ENCODE measurements around the gene KCNJ6.
"Not testable (repeated sequence)": the region's sequence is repeated elsewhere in the genome, so short reads cannot be mapped to it uniquely, and the experiment has no call there.

KCNJ6 gene

DNA sequence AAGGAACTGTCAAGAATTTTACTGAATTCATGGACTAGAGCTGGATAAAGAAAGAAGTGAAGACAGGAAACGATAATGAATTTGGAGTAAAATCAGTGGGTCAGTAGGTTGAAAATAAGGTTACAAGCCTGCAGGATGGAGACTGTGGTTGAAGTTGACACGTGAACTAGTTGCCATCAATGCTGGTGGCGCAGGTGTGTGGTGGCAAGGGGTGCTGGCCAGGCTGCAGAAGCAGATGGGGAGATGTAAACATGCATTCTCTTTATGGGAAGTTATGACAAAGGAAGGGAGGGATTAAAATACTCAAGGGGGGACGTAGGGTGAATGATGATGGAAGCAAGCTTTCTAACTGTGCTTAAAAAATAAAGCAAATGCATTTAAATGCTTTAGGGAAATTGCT is 263.1 kb downstream of the KCNJ6 start:
- TF ChIP-seq, protein P1, sequence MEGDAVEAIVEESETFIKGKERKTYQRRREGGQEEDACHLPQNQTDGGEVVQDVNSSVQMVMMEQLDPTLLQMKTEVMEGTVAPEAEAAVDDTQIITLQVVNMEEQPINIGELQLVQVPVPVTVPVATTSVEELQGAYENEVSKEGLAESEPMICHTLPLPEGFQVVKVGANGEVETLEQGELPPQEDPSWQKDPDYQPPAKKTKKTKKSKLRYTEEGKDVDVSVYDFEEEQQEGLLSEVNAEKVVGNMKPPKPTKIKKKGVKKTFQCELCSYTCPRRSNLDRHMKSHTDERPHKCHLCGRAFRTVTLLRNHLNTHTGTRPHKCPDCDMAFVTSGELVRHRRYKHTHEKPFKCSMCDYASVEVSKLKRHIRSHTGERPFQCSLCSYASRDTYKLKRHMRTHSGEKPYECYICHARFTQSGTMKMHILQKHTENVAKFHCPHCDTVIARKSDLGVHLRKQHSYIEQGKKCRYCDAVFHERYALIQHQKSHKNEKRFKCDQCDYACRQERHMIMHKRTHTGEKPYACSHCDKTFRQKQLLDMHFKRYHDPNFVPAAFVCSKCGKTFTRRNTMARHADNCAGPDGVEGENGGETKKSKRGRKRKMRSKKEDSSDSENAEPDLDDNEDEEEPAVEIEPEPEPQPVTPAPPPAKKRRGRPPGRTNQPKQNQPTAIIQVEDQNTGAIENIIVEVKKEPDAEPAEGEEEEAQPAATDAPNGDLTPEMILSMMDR (conservative IDR thresholded peaks at IDR 0.05; ENCODE audit: low read depth, low read length): no peak
- no peak overlapping the region for H3K4me3 ChIP-seq (ENCODE audit: low read depth, low read length)
- no peak for DNase-seq (ENCODE audit: low read depth)

DNA sequence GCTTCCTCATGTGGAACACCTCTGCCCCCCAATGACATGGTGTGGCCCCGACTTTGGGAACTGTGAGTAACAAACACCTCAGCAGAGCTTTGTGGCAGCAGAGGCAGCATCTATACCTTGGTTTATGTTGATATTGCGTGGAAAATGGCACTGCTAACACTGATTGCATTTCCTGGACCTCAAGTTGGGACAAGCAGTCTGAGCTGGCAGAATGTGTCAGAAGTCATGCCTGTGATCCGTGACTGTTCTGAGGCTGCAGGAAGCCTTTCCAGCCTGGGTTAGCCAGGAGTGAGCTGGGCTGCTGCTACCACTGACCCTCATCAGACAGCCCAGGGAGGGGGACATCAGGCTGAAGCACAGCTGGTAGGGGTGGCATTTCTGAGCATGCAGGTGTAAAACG is 268.5 kb downstream of the KCNJ6 start:
- TF ChIP-seq, protein P1 (conservative IDR thresholded peaks at IDR 0.05; ENCODE audit: low read depth, low read length): no peak
- no peak overlapping the region for H3K4me3 ChIP-seq (ENCODE audit: low read depth, low read length)
- DNase-seq (ENCODE audit: low read depth): no peak

DNA sequence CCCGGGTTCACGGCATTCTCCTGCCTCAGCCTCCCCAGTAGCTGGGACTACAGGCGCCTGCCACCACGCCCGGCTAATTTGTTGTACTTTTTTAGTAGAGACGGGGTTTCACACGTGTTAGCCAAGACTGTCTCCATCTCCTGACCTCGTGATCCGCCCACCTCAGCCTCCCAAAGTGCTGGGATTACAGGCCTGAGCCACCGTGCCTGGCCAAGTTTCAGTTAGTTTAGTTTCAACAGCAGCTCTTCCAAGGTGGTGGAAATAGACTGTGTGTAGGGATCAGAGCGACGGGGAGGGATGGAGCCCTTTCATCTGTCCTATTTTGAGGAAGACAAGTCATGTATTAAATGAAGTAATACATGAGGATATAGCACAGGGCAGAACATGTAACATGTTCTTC is 269.5 kb downstream of the KCNJ6 start:
- H3K4me3 ChIP-seq (ENCODE audit: low read depth, low read length); DNase-seq (ENCODE audit: low read depth): not testable (repeated sequence)

DNA sequence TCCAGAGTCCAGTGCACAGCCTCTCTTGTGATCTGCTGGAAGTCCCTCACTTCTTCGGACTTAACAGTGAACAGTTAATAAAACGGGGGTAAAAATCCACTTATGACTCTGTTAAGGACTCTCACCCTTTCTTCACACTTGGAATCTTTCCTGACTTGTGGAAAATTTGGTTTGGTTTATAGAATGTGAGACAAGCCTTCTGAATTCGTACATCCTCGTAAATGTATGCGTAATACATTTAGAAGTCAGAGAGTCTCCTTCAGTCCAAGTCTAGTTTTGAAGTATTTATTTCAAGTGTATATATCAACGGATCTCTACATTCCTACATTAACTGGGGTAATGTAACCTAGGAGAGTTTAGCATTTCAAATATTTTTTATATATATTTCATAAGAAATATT is 270.4 kb downstream of the KCNJ6 start:
- no peak for DNase-seq (ENCODE audit: low read depth)
- no peak overlapping the region for H3K4me3 ChIP-seq (ENCODE audit: low read depth, low read length)
- TF ChIP-seq, protein P1 (conservative IDR thresholded peaks at IDR 0.05; ENCODE audit: low read depth, low read length): no peak

DNA sequence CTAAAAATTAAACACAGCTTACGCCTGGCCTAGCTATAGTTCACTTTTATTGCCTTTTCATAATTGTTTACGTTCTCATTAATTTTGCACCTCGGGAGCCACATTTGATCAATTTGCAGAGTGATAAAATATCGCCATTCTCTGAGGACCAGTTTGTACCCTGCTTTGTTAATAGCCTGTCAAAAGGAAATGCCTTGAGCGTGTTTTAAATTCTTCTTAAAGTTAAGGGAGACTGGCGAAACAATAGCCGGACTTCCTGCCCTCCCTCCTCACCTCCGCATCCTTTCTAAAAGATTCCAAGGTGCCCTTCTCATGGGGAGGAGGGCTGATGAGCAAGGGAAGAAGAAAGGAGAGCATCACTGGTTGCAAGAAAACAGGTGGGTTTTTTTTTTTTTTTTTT is 271.6 kb downstream of the KCNJ6 start:
- DNase-seq (ENCODE audit: low read depth): no peak
- TF ChIP-seq, protein P1 (conservative IDR thresholded peaks at IDR 0.05; ENCODE audit: low read depth, low read length): no peak
- H3K4me3 ChIP-seq (ENCODE audit: low read depth, low read length): no peak overlapping the region

DNA sequence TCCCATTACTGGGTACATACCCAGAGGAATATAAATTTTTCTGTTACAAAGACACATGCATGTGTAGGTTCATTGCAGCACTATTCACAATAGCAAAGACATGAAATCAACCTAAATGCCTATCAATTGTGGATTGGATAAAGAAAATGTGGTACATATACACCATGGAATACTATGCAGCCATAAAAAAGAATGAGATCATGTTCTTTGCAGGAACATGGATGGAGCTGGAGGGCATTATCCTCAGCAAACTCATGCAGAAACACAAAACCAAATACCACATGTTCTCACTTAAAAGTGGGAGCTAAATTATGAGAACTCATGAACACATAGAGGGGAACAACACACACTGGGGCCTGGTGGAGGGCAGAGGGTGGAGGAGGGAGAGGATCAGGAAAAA is 272.4 kb downstream of the KCNJ6 start:
- H3K4me3 ChIP-seq (ENCODE audit: low read depth, low read length); DNase-seq (ENCODE audit: low read depth): not testable (repeated sequence)

DNA sequence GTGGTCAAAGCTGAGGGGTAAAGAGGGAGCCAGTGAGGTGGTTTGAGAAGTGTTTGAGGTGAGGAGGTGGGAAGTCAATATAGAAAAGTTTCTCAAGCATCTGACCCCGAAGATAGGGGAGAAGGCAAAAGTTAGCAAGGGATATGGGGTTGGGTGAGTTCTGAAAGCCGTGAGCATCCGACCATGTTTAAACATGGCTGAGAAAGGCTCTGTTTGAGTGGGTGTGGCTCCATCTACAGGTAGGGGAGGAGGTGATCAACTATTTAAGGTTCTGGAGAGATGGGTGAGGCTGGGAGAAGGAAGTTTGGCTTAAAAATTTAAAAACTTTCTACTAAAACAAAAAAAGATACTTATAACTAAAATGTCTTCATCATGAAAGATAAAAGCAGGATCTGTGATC is 273.8 kb downstream of the KCNJ6 start:
- H3K4me3 ChIP-seq (ENCODE audit: low read depth, low read length): no peak overlapping the region
- DNase-seq (ENCODE audit: low read depth): peak; percentile 9
- TF ChIP-seq, protein P1 (conservative IDR thresholded peaks at IDR 0.05; ENCODE audit: low read depth, low read length): peak; percentile 10

DNA sequence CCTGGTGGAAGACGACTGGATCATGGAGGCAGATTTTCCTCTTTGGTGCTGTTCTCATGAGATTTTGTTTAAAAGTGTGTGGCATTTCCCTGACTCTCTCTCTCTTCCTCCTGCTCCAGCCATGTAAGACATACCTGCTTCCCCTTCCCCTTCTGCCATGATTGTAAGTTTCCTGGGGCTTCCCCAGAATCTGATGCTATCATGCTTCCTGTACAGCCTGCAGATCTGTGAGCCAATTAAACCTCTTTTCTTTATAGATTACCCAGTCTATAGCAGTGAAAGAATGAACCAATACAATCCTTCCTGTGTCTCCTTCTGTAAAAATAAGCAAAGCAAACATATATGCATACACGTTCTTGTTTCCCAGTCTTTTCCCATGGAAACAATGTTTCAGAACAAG is 276.5 kb downstream of the KCNJ6 start:
- no peak overlapping the region for H3K4me3 ChIP-seq (ENCODE audit: low read depth, low read length)
- DNase-seq (ENCODE audit: low read depth): no peak
- TF ChIP-seq, protein P1 (conservative IDR thresholded peaks at IDR 0.05; ENCODE audit: low read depth, low read length): no peak
